Activated B cell treated with CpG ODN at 0.5 μM for 24 hours (primary cell): Measurements from ENCODE around the gene ANKHD1. TPM values are rescaled to one million over a fixed set of nuclear protein-coding genes. Genes with fewer than 3 reads are reported as not detected.

ENCODE experiments used
- ATAC-seq: fragments of 200-7000 bp; cut with Tn5 transposase; one replicate; pipeline ENCODE4 v1.10.0; 2021; ENCODE audit warnings: low read depth, mild to moderate bottlenecking, moderate library complexity
- CTCF ChIA-PET: fragments of 350-600 bp; sonication (Branson Sonifier 250); formaldehyde crosslinking; loops from one replicate; lab custom pipeline; 2021; ENCODE audit warnings: antibody characterized with exemption; lab: Charles Lee
- POLR2A ChIA-PET: fragments of 350-600 bp; sonication (Branson Sonifier 250); formaldehyde crosslinking; loops from one replicate; lab custom pipeline; 2021; ENCODE audit warnings: antibody characterized with exemption; lab: Charles Lee
- DNase-seq: peaks from one replicate; pipeline ENCODE4 v3.0.0; 2022
- H3K27ac Mint-ChIP-seq: one replicate; pipeline ENCODE4 v1.8.0; 2020; ENCODE audit warnings: mixed read lengths
- H3K27me3 Mint-ChIP-seq: one replicate; pipeline ENCODE4 v1.8.0; 2021; ENCODE audit warnings: mixed read lengths
- H3K36me3 Mint-ChIP-seq: one replicate; pipeline ENCODE4 v1.8.0; 2021; ENCODE audit warnings: low read depth, mixed read lengths
- H3K4me1 Mint-ChIP-seq: one replicate; pipeline ENCODE4 v1.8.0; 2021; ENCODE audit warnings: mixed read lengths
- H3K4me3 Mint-ChIP-seq: one replicate; pipeline ENCODE4 v1.8.0; 2020; ENCODE audit warnings: mild to moderate bottlenecking, mixed read lengths
- H3K9me3 Mint-ChIP-seq: one replicate; pipeline ENCODE4 v1.8.0; 2020; ENCODE audit warnings: mixed read lengths
- CTCF ChIP-seq: fragments of 200-600 bp; IDR thresholded peaks from one replicate; pipeline ENCODE4 v1.8.0; 2022; ENCODE audit warnings: antibody characterized with exemption, mild to moderate bottlenecking
- intact Hi-C: fragments of 100-400 bp; cut with micrococcal nuclease; formaldehyde crosslinking; loops from one replicate; pipeline ENCODE4 v1.15.1; 2024
- total RNA-seq: library from RNA; stranded (reverse); gene quantifications from 2 replicates; pipeline ENCODE4 v1.2.3, GENCODE V29; 2022

ANKHD1 gene
- total RNA-seq, 1 donor from 2014 or later, result 187 TPM

- H3K27ac Mint-ChIP-seq, result peak overlapping the region; percentile 90
- peak overlapping the region; percentile 98 for H3K4me3 Mint-ChIP-seq
- DNase-seq (no peak), ATAC-seq (no peak)
- H3K27me3 Mint-ChIP-seq, result no peaks in the 10 kb centered on the region
- intact Hi-C loops, result no loop called here
- ChIA-PET CTCF (no interaction called here), POLR2A (interaction anchor here (1.3 to 3.6 kb wide), 6 partner anchors 9 to 165 kb away, joined by 3 to 39 read pairs (median 6); partner anchors contain the start of genes ANKHD1, EIF4EBP3, IK and NDUFA2)
- no peaks in the 10 kb centered on the region for H3K9me3 Mint-ChIP-seq
- TF ChIP-seq CTCF, result no peak
- H3K36me3 Mint-ChIP-seq, result peaks cover 40% of the 10 kb centered on the region
- H3K4me1 Mint-ChIP-seq, result peaks cover 68% of the 10 kb centered on the region
These were observed 164.1 kb downstream of the ANKHD1 start for GRCh38 chr5:140565780-140566095.

DNA sequence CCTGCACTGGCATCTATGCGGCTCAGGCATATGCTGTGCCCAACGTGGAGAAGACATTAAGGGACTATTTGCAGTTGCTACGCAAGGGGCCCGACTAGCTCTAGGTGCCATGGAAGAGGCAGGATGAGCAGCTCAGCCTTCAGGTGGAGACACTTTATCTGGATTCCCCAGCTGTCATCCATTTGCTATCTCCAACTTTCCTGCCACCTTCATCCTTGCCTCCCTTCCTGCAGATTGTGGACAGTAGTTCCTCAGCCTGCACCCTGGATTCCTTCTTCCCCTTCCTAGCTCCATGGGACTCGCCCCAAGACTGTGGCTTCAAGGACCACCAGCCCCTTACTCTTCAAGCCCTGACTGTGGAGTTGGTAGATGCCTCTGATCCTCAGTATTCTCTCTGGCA is 165.0 kb downstream of the ANKHD1 start:
- DNase-seq (no peak), ATAC-seq (no peak)
- ChIA-PET POLR2A (interaction anchor here (1.5 to 1.6 kb wide), 3 partner anchors 10 to 165 kb away, joined by 3 to 7 read pairs (median 5); partner anchors contain the start of genes ANKHD1 and SRA1), CTCF (no interaction called here)
- no peaks in the 10 kb centered on the region for H3K27me3 Mint-ChIP-seq
- intact Hi-C loops, result no loop called here
- H3K4me1 Mint-ChIP-seq, result peaks cover 66% of the 10 kb centered on the region
- no peak overlapping the region for H3K27ac Mint-ChIP-seq
- H3K9me3 Mint-ChIP-seq, result no peaks in the 10 kb centered on the region
- peaks cover 38% of the 10 kb centered on the region for H3K36me3 Mint-ChIP-seq
- H3K4me3 Mint-ChIP-seq, result peak overlapping the region; percentile 24
- TF ChIP-seq CTCF, result no peak

- Mint-ChIP-seq H3K36me3 (peaks cover 38% of the 10 kb centered on the region), H3K27me3 (no peaks in the 10 kb centered on the region), H3K9me3 (no peaks in the 10 kb centered on the region), H3K4me1 (peaks cover 66% of the 10 kb centered on the region), H3K4me3 (no peak overlapping the region), H3K27ac (no peak overlapping the region)
- intact Hi-C loops, result no loop called here
- CTCF ChIA-PET, result no interaction called here
- no peak for ATAC-seq
- no peak for DNase-seq
- POLR2A ChIA-PET, result interaction anchor here (1.4 to 1.5 kb wide), 2 partner anchors 20 to 165 kb away, joined by 3 read pairs; partner anchors contain the start of genes ANKHD1 and EIF4EBP3
- no peak for TF ChIP-seq CTCF
These were observed 165.6 kb downstream of the ANKHD1 start for GRCh38 chr5:140567136-140567818.

DNA sequence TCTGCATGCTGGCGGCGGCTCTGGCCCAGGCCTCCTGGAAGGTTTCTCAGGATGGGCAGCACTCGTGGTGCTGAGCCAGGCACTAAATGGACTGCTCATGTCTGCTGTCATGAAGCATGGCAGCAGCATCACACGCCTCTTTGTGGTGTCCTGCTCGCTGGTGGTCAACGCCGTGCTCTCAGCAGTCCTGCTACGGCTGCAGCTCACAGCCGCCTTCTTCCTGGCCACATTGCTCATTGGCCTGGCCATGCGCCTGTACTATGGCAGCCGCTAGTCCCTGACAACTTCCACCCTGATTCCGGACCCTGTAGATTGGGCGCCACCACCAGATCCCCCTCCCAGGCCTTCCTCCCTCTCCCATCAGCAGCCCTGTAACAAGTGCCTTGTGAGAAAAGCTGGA is 166.2 kb downstream of the ANKHD1 start:
- Mint-ChIP-seq H3K36me3 (peaks cover 38% of the 10 kb centered on the region), H3K27ac (no peak overlapping the region), H3K9me3 (no peaks in the 10 kb centered on the region), H3K4me1 (peaks cover 62% of the 10 kb centered on the region), H3K4me3 (no peak overlapping the region), H3K27me3 (no peaks in the 10 kb centered on the region)
- DNase-seq (no peak), ATAC-seq (no peak)
- TF ChIP-seq CTCF, result no peak
- ChIA-PET CTCF (no interaction called here), POLR2A (interaction anchor here (1.4 kb wide), 1 partner anchor 20 kb away, joined by 3 read pairs; the partner anchor contains the start of gene EIF4EBP3)
- intact Hi-C loops, result no loop called here

- intact Hi-C loops, result no loop called here
- no peaks in the 10 kb centered on the region for H3K27me3 Mint-ChIP-seq
- H3K36me3 Mint-ChIP-seq, result peaks cover 38% of the 10 kb centered on the region
- no peak overlapping the region for H3K4me3 Mint-ChIP-seq
- ChIA-PET CTCF (no interaction called here), POLR2A (interaction anchor here (0.6 to 1.4 kb wide), 4 partner anchors 21 to 168 kb away, joined by 3 to 5 read pairs (median 4); partner anchors contain the start of gene EIF4EBP3)
- H3K4me1 Mint-ChIP-seq, result peaks cover 55% of the 10 kb centered on the region
- no peaks in the 10 kb centered on the region for H3K9me3 Mint-ChIP-seq
- DNase-seq (no peak), ATAC-seq (no peak)
- peak overlapping the region; percentile 93 for H3K27ac Mint-ChIP-seq
- TF ChIP-seq CTCF, result no peak
These were observed 166.9 kb downstream of the ANKHD1 start for GRCh38 chr5:140568443-140569063.
